Heart left ventricle (tissue), 16 donors: ENCODE data around the gene RASD2. TPM values are rescaled to one million over a fixed set of nuclear protein-coding genes. Genes with fewer than 3 reads are reported as not detected.
"Not testable (repeated sequence)": the region's sequence is repeated elsewhere in the genome, so short reads cannot be mapped to it uniquely, and the experiment has no call there.

ENCODE experiments used
- ATAC-seq, 4 donors: fragments of 200-7000 bp; cut with Tn5 transposase; one replicate each; pipeline ENCODE4 v1.9.1; 2020 to 2022; ENCODE audit warnings: moderate library complexity in 4 of 4, mild to moderate bottlenecking in 3 of 4, moderate number of reproducible peaks in 1 of 4
- DNase-seq, 5 donors: peaks; one replicate each; pipeline ENCODE4 v3.0.0-alpha.2; 2020
- H3K27ac ChIP-seq, 12 donors: fragments of 200-600 bp; sonication (generic) in 4 of 12; one replicate each; pipeline versions ENCODE4 v1.5.0 to v1.8.0; 2016 to 2022; ENCODE audit warnings: mild to moderate bottlenecking in 2 of 12
- H3K27me3 ChIP-seq, 9 donors: fragments of 200-600 bp; sonication (generic) in 2 of 9; one replicate each; pipeline versions ENCODE4 v1.5.1 to v1.8.0; 2016 to 2022; ENCODE audit warnings: mild to moderate bottlenecking in 3 of 9
- H3K36me3 ChIP-seq, 9 donors: fragments of 200-600 bp; sonication (generic) in 2 of 9; one replicate each; pipeline versions ENCODE4 v1.5.0 to v1.8.0; 2018 to 2022; ENCODE audit warnings: mild to moderate bottlenecking in 2 of 9
- H3K4me1 ChIP-seq, 12 donors: fragments of 200-600 bp; sonication (generic) in 4 of 12; one replicate each; pipeline versions ENCODE4 v1.5.0 to v1.8.0; 2016 to 2022; ENCODE audit warnings: mild to moderate bottlenecking in 3 of 12
- H3K4me3 ChIP-seq, 12 donors: fragments of 200-600 bp; sonication (generic) in 4 of 12; one replicate each; pipeline versions ENCODE4 v1.5.0 to v1.8.0; 2017 to 2022; ENCODE audit warnings: mild to moderate bottlenecking in 9 of 12, moderate library complexity in 4 of 12
- H3K9me3 ChIP-seq, 12 donors: fragments of 200-600 bp; sonication (generic) in 4 of 12; one replicate each; pipeline versions ENCODE4 v1.5.0 to v1.8.0; 2016 to 2022; ENCODE audit warnings: mild to moderate bottlenecking in 1 of 12
- CTCF ChIP-seq, 12 donors: fragments of 200-600 bp; sonication (generic) in 4 of 12; IDR thresholded peaks; one replicate each; pipeline versions ENCODE4 v1.5.0 to v1.8.0; 2018 to 2022; ENCODE audit warnings: antibody characterized with exemption in 12 of 12, mild to moderate bottlenecking in 5 of 12
- POLR2A ChIP-seq, 2 donors: fragments of 450-650 bp; IDR thresholded peaks; one replicate each; pipeline ENCODE4 v1.6.1; 2017; ENCODE audit warnings: antibody characterized with exemption in 2 of 2, mild to moderate bottlenecking in 2 of 2, moderate library complexity in 2 of 2
- WGBS, 4 donors: extraction: QIAGEN DNeasy Blood & Tissue Kit in 2 of 4; methylation state at CpG; one replicate each; pipeline versions ENCODE4 v1.1.5 to v1.1.7; 2013 to 2018; 5-methylcytosine and 5-hydroxymethylcytosine counted together
- intact Hi-C, 10 donors: fragments of 100-400 bp; cut with DNase I; formaldehyde crosslinking; loops; one replicate each; pipeline versions ENCODE4 v1.11.1 to v1.14.2; 2022
- polyA plus RNA-seq, 2 donors: library from polyadenylated mRNA; stranded (reverse); fragments of 200-250 nt; gene quantifications; one replicate each; pipeline ENCODE4 v1.2.3, GENCODE V29; 2013
- total RNA-seq, 9 donors: library from RNA; depleted of rRNA in 2 of 9; stranded (reverse); fragments of >200 nt in 2 of 9; fragmentation: NEBNext Ultra II Directional in 3 of 9; extraction: Animal tissue kit (Norgen Biotek cat#: 25700) in 3 of 9; gene quantifications; one replicate each; pipeline versions ENCODE4 v1.1.0 to v1.2.4, GENCODE V29; 2016 to 2023
- donor health status: ischemic (EF 13 %, LVEDD 7.1; RV severe dilation, severe dysfunction).
- donor health status: healthy with polysubstance abuse.
- donor health status: DM: no; HTN: yes; CAD: no.
- donor health status: DM: no; HTN: no; CAD: no.
- donor health status: ischemic (EF 25% LVEDD 6.9; RV normal size, moderate dysfunction).
- donor health status: ischemic (EF 25% LVEDD 5.7; RV mildly dilated, moderate dysfunction).
- donor health status: healthy.
- donor health status: DM: yes; HTN: yes; CAD: no.
- donor health status: ischemic (EF 35%, LVEDD 5.7; RV mildly dilated, moderate dysfunction).
- donor health status: nonischemic (EF 11% LVEDD 7.7; RV severe dilation, severe dysfunction).
- donor health status: DM: yes; HTN: yes; CAD: no.
- donor health status: PGD.
- donor health status: ischemic (EF 29% LVEDD 5.4; RV normal size, mild dysfunction).
- donor health status: nonischemic (EF 23%, LVEDD 6.1; RV moderate dilation, normal function).

RASD2 gene
- total and polyA plus RNA-seq, 11 donors, result 1.4 to 10.5 (median 5.0) TPM

DNA sequence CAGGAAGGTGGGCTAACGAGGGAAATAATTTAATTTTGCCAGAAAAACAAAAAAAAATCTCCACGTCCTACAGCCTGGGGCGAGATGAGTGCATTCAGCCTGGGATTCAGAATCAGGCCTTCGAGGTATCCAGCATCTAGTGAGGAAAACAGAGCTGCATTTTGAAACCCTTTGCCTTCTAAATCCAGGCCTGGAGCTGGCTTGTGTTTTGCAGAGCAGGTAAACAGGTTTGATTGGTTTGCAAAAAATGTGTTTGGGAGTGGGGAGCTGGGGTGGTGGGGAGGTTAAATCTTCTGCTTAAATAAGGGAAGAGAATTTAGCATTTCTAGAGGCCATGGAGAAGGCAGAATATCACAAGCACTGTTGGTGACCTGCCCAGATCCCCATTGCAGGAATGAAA lies 29.7 kb upstream of the RASD2 start:
- intact Hi-C loops, result no loop called here
- Histone ChIP-seq H3K36me3 (no peaks in the 10 kb centered on the region), H3K4me3 (no peak overlapping the region), H3K27me3 (peaks cover 0 to 6% (median 0%) of the 10 kb centered on the region in 9 donors), H3K9me3 (no peaks in the 10 kb centered on the region), H3K27ac (no peak overlapping the region), H3K4me1 (no peaks in the 10 kb centered on the region)
- no peak for ATAC-seq
- DNase-seq, result no peak
- no peak for TF ChIP-seq POLR2A (IDR thresholded peaks at IDR 0.05)
- no peak for TF ChIP-seq CTCF (IDR thresholded peaks at IDR 0.05)
- WGBS, 4 donors, result 84 to 90% (median 88%) methylated on average over 4 of the region's 4 CpGs

- H3K4me1 ChIP-seq, result no peaks in the 10 kb centered on the region
- DNase-seq (no peak), ATAC-seq (no peak)
- 85 to 93% (median 90%) methylated on average over 2 of the region's 2 CpGs for WGBS, 4 donors
- intact Hi-C loops, result no loop called here
- no peaks in the 10 kb centered on the region for H3K9me3 ChIP-seq
- no peak for TF ChIP-seq CTCF (IDR thresholded peaks at IDR 0.05)
- no peak for TF ChIP-seq POLR2A (IDR thresholded peaks at IDR 0.05)
- no peak overlapping the region for H3K4me3 ChIP-seq
- H3K36me3 ChIP-seq, result no peaks in the 10 kb centered on the region
- H3K27me3 ChIP-seq, result peaks cover 0 to 27% (median 2%) of the 10 kb centered on the region in 9 donors
- no peak overlapping the region for H3K27ac ChIP-seq
Observed at GRCh38 chr22:35514366-35514765, 26.3 kb upstream of the RASD2 start.

GRCh38 chr22:35515952-35516351 lies 24.7 kb upstream of the RASD2 start:
- H3K4me3 ChIP-seq, H3K9me3 ChIP-seq, H3K27ac ChIP-seq, ATAC-seq, H3K4me1 ChIP-seq, DNase-seq, H3K36me3 ChIP-seq: not testable (repeated sequence)
- intact Hi-C loops, result loop anchor here in 1 of 10 donors (2.0 kb wide), 1 partner anchor 25 kb away; no protein-coding TSS in a partner anchor
- H3K27me3 ChIP-seq, result peaks cover 0 to 27% (median 5%) of the 10 kb centered on the region in 9 donors
- 95 to 99% (median 96%) methylated on average over 4 of the region's 4 CpGs for WGBS, 4 donors

- intact Hi-C loops, result loop anchor here in 1 of 10 donors (2.0 kb wide), 1 partner anchor 26 kb away; no protein-coding TSS in a partner anchor
- TF ChIP-seq CTCF (IDR thresholded peaks at IDR 0.05) (no peak), POLR2A (IDR thresholded peaks at IDR 0.05) (no peak)
- ATAC-seq (no peak), DNase-seq (no peak)
- H3K4me1 ChIP-seq, result no peaks in the 10 kb centered on the region
- H3K9me3 ChIP-seq, result no peaks in the 10 kb centered on the region
- H3K27me3 ChIP-seq, result peaks cover 0 to 27% (median 5%) of the 10 kb centered on the region in 9 donors
- no peak overlapping the region for H3K4me3 ChIP-seq
- H3K27ac ChIP-seq, result no peak overlapping the region
- no peaks in the 10 kb centered on the region for H3K36me3 ChIP-seq
- WGBS, 4 donors, result 85 to 93% (median 88%) methylated on average over 9 of the region's 9 CpGs
Observed at GRCh38 chr22:35516723-35517122, 23.9 kb upstream of the RASD2 start.

DNA sequence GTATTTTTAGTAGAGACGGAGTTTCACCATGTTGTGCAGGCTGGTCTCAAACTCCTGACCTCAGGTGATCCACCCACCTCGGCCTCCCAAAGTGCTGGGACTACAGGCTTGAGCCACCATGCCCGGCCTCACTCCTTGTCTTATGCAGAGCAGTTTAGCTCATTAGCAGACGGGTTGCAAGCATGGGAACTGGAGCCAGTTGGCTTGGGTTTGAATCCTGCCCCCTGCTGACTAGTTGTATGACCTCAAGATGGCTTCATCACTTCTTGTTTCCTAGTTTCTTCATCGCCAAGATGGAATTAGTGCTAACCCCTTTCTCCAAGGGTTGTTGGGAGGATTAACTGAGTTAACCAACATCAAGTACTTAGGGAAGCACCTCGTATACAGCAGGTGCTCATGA lies 23.4 kb upstream of the RASD2 start:
- Histone ChIP-seq H3K27me3 (peaks cover 0 to 27% (median 5%) of the 10 kb centered on the region in 9 donors), H3K27ac (no peak overlapping the region), H3K9me3 (no peaks in the 10 kb centered on the region), H3K36me3 (no peaks in the 10 kb centered on the region), H3K4me3 (no peak overlapping the region), H3K4me1 (no peaks in the 10 kb centered on the region)
- intact Hi-C loops, result loop anchor here in 1 of 10 donors (2.0 kb wide), 1 partner anchor 26 kb away; no protein-coding TSS in a partner anchor
- TF ChIP-seq CTCF (IDR thresholded peaks at IDR 0.05), result no peak
- no peak for TF ChIP-seq POLR2A (IDR thresholded peaks at IDR 0.05)
- no peak for ATAC-seq
- 84 to 91% (median 85%) methylated on average over 6 of the region's 6 CpGs for WGBS, 4 donors
- DNase-seq, result no peak
